HEK293T (cell line): ENCODE data around the gene RBM4.

ENCODE experiments used
- CTCF ChIA-PET: fragments of 350-600 bp; formaldehyde crosslinking; extraction: SDS; loops from one replicate; lab custom pipeline; 2021; ENCODE audit warnings: antibody characterized with exemption, inconsistent platforms; lab: Yijun Ruan, JAX
- POLR2A ChIA-PET: fragments of 350-600 bp; formaldehyde crosslinking; extraction: SDS; loops from one replicate; lab custom pipeline; 2020; ENCODE audit warnings: antibody characterized with exemption, inconsistent platforms; lab: Yijun Ruan, JAX
- DNase-seq: peaks from one replicate; pipeline ENCODE4 v3.0.0; 2012; ENCODE audit warnings: mixed read lengths; ENCODE audit errors: extremely low spot score
- ARNT ChIP-seq: fragments of 450-650 bp; IDR thresholded peaks from 2 replicates; pipeline ENCODE4 v1.6.1; 2017; ENCODE audit warnings: mild to moderate bottlenecking
- BHLHE40 ChIP-seq: fragments of 450-650 bp; IDR thresholded peaks from 2 replicates; pipeline ENCODE4 v1.6.1; 2016; ENCODE audit warnings: mild to moderate bottlenecking, moderate library complexity, borderline replicate concordance
- CTBP1 ChIP-seq: fragments of 450-650 bp; IDR thresholded peaks from 2 replicates; pipeline ENCODE4 v1.6.1; 2016; ENCODE audit warnings: borderline replicate concordance
- ELF4 ChIP-seq: fragments of 450-650 bp; IDR thresholded peaks from 2 replicates; pipeline ENCODE4 v1.6.1; 2017; ENCODE audit warnings: antibody characterized with exemption
- FOXA1 ChIP-seq: fragments of 450-650 bp; IDR thresholded peaks from 2 replicates; pipeline ENCODE4 v1.6.1; 2016; ENCODE audit warnings: mild to moderate bottlenecking
- FOXK2 ChIP-seq: fragments of 450-650 bp; IDR thresholded peaks from 2 replicates; pipeline ENCODE4 v1.6.1; 2016; ENCODE audit warnings: mild to moderate bottlenecking
- FOXM1 ChIP-seq: fragments of 450-650 bp; IDR thresholded peaks from 2 replicates; pipeline ENCODE4 v1.6.1; 2017; ENCODE audit warnings: mild to moderate bottlenecking, borderline replicate concordance
- HDGF ChIP-seq: fragments of 450-650 bp; IDR thresholded peaks from 2 replicates; pipeline ENCODE4 v1.6.1; 2017; ENCODE audit warnings: antibody characterized with exemption, borderline replicate concordance
- L3MBTL2 ChIP-seq: fragments of 450-650 bp; conservative IDR thresholded peaks from 2 replicates; pipeline ENCODE4 v1.6.1; 2016; ENCODE audit warnings: mild to moderate bottlenecking
- LEF1 ChIP-seq: fragments of 450-650 bp; IDR thresholded peaks from 2 replicates; pipeline ENCODE4 v1.6.1; 2017; ENCODE audit warnings: mild to moderate bottlenecking, borderline replicate concordance
- NFRKB ChIP-seq: fragments of 450-650 bp; IDR thresholded peaks from 2 replicates; pipeline ENCODE4 v1.6.1; 2016; ENCODE audit warnings: mild to moderate bottlenecking, moderate library complexity
- PKNOX1 ChIP-seq: fragments of 450-650 bp; IDR thresholded peaks from 2 replicates; pipeline ENCODE4 v1.6.1; 2016
- SP1 ChIP-seq: fragments of 450-650 bp; IDR thresholded peaks from 2 replicates; pipeline ENCODE4 v1.6.1; 2017
- SUZ12 ChIP-seq: fragments of 450-650 bp; IDR thresholded peaks from 2 replicates; pipeline ENCODE4 v1.6.1; 2016; ENCODE audit warnings: mild to moderate bottlenecking
- TARDBP ChIP-seq: fragments of 450-650 bp; IDR thresholded peaks from 2 replicates; pipeline ENCODE4 v1.6.1; 2016
- ZNF384 ChIP-seq: fragments of 450-650 bp; IDR thresholded peaks from 2 replicates; pipeline ENCODE4 v1.6.1; 2016

Gene RBM4

GRCh38 chr11:66612458-66612857, 26.0 kb upstream of the RBM4 start:
- TF ChIP-seq SUZ12 (no peak), FOXK2 (no peak), SP1 (no peak), HDGF (no peak), ARNT (no peak)
- no peak for DNase-seq
- POLR2A ChIA-PET = interaction anchor here (0.6 to 1.6 kb wide), 4 partner anchors 20 to 284 kb away, joined by 3 to 10 read pairs (median 3); partner anchors contain the start of genes CCDC87, CCS, RBM4 and RBM4B
- CTCF ChIA-PET = interaction anchor here (0.6 kb wide), 2 partner anchors 301 to 744 kb away, joined by 4 to 5 read pairs; no protein-coding TSS in a partner anchor

GRCh38 chr11:66614073-66614472, 24.4 kb upstream of the RBM4 start:
- no peak for DNase-seq
- POLR2A ChIA-PET = interaction anchor here (0.7 to 1.6 kb wide), 4 partner anchors 9 to 238 kb away, joined by 3 to 10 read pairs (median 4); partner anchors contain the start of genes CCDC87 and CCS
- TF ChIP-seq HDGF (no peak), SP1 (no peak), ARNT (no peak), TARDBP (no peak), FOXM1 (no peak), BHLHE40 (no peak), SUZ12 (no peak), NFRKB (no peak), L3MBTL2 (no peak), PKNOX1 (no peak), FOXA1 (no peak), LEF1 (no peak), ZNF384 (no peak), FOXK2 (no peak), ELF4 (no peak), CTBP1 (no peak)
- CTCF ChIA-PET = no interaction called here

GRCh38 chr11:66616379-66617154, 21.9 kb upstream of the RBM4 start, which contains the start of gene RBM14:
TSS of gene RBM14 (plus strand) at chr11:66616630. CDS start at chr11:66616721, 91 bp downstream.
- peak; percentile 98 for DNase-seq
- ChIA-PET CTCF (interaction anchor here (1.2 to 2.0 kb wide), 2 partner anchors 22 to 24 kb away, joined by 3 to 5 read pairs; partner anchors contain the start of genes CCDC87, CCS and RBM4), POLR2A (interaction anchor here (0.6 to 4.4 kb wide), 25 partner anchors 8 to 303 kb away, joined by 3 to 84 read pairs (median 5); partner anchors contain the start of genes ACTN3, CCDC87, CCS and RBM4)
- TF ChIP-seq CTBP1 (no peak), PKNOX1 (peak; percentile 83), ELF4 (peak; percentile 77; the same call in 1 of the 2 replicates), NFRKB (no peak), ARNT (no peak), FOXK2 (no peak), TARDBP (no peak), L3MBTL2 (peak; percentile 88), SUZ12 (no peak)

GRCh38 chr11:66617155-66617834, 21.2 kb upstream of the RBM4 start:
- DNase-seq = no peak
- POLR2A ChIA-PET = interaction anchor here (0.6 to 4.4 kb wide), 20 partner anchors 8 to 269 kb away, joined by 3 to 84 read pairs (median 5); partner anchors contain the start of genes ACTN3, BBS1, CCDC87 and CCS
- TF ChIP-seq FOXM1 = no peak
- CTCF ChIA-PET = interaction anchor here (1.2 to 2.0 kb wide), 3 partner anchors 22 to 60 kb away, joined by 3 to 5 read pairs (median 3); partner anchors contain the start of genes CCDC87, CCS, RBM4 and RBM4B

- DNase-seq = no peak
- CTCF ChIA-PET = interaction anchor here (0.7 kb wide), 1 partner anchor 58 kb away, joined by 3 read pairs; no protein-coding TSS in a partner anchor
- TF ChIP-seq FOXA1 (no peak), L3MBTL2 (no peak), FOXK2 (no peak), FOXM1 (no peak)
- POLR2A ChIA-PET = interaction anchor here (1.1 to 4.4 kb wide), 2 partner anchors 9 to 18 kb away, joined by 3 to 84 read pairs; partner anchors contain the start of gene RBM4
Observed at GRCh38 chr11:66619080-66619554, 19.4 kb upstream of the RBM4 start.

- ChIA-PET POLR2A (interaction anchor here (1.3 to 1.5 kb wide), 3 partner anchors 8 to 32 kb away, joined by 4 to 9 read pairs (median 8); partner anchors contain the start of genes CCDC87, RBM14 and RBM4), CTCF (no interaction called here)
- TF ChIP-seq TARDBP (no peak), L3MBTL2 (no peak), PKNOX1 (no peak)
- DNase-seq = no peak
Observed at GRCh38 chr11:66624450-66624849, 14.1 kb upstream of the RBM4 start.
